Left renal cortex interstitium (tissue), 4 donors: ENCODE measurements around the gene ZFP62. TPM values are rescaled to one million over a fixed set of nuclear protein-coding genes. Genes with fewer than 3 reads are reported as not detected.

ENCODE experiments used
- polyA plus RNA-seq, 4 donors: library from polyadenylated mRNA; unstranded; fragments of 120-200 nt; gene quantifications; one replicate each; pipeline ENCODE4 v1.2.1, GENCODE V29; 2013; ENCODE audit not compliant: insufficient read length in 4 of 4

ZFP62 gene
- polyA plus RNA-seq, 4 donors: 49.8 to 69.2 (median 62.5) TPM

Other genes starting within 250 kb of the ZFP62 start
- 10 to 100 TPM; 23.6 to 35.3 (median 30.6) TPM for gene FLT4, start 211.7 kb downstream of the ZFP62 start, polyA plus RNA-seq
- not detected for gene OR2Y1, start 121.2 kb downstream of the ZFP62 start, polyA plus RNA-seq
- gene MGAT1, start 58.5 kb downstream of the ZFP62 start, polyA plus RNA-seq: 10 to 100 TPM; 73.4 to 92.6 (median 82.3) TPM
- under 1 TPM; 0.18 to 0.84 (median 0.39) TPM for gene BTNL8, start 37.9 kb upstream of the ZFP62 start, polyA plus RNA-seq
- gene BTNL3, start 127.6 kb upstream of the ZFP62 start, polyA plus RNA-seq: under 1 TPM in 3 of 4 donors, not detected in 1; 0.10 to 0.31 (median 0.13) TPM
- 10 to 100 TPM in 2 of 4 donors, 1 to 10 TPM in 2; 5.6 to 15.5 (median 8.2) TPM for gene BTNL9, start 179.0 kb upstream of the ZFP62 start, polyA plus RNA-seq